GM06990 (cell line): ENCODE data around the gene MAGI2.

Source experiments
- DNase-seq: peaks from one replicate; pipeline ENCODE4 v3.0.0-alpha.2; 2011; ENCODE audit not compliant: insufficient read length; ENCODE audit errors: extremely low read depth
- H3K27me3 ChIP-seq: replicated peaks from 2 replicates; pipeline ENCODE4 v1.6.0; 2011; ENCODE audit warnings: low read length; ENCODE audit not compliant: control insufficient read depth, insufficient read depth
- H3K36me3 ChIP-seq: 2 replicates; pipeline ENCODE4 v1.5.1; 2011; ENCODE audit warnings: low read length; ENCODE audit not compliant: control insufficient read depth, insufficient read depth
- H3K4me3 ChIP-seq: replicated peaks from 2 replicates; pipeline ENCODE4 v1.5.1; 2011; ENCODE audit warnings: low read depth, mild to moderate bottlenecking, control low read depth, low read length
- CTCF ChIP-seq: IDR thresholded peaks from 2 replicates; pipeline ENCODE4 v1.5.1; 2011; ENCODE audit warnings: low read length, control low read depth, mild to moderate bottlenecking, inconsistent platforms; ENCODE audit not compliant: insufficient read depth, poor library complexity, severe bottlenecking

The MAGI2 gene

GRCh38 chr7:79381921-79382320 lies 71.5 kb downstream of the MAGI2 start:
- H3K36me3 ChIP-seq: no peaks in the 10 kb centered on the region
- no peak for TF ChIP-seq CTCF
- DNase-seq: no peak

GRCh38 chr7:79377097-79377496 lies 76.4 kb downstream of the MAGI2 start:
- no peak overlapping the region for H3K4me3 ChIP-seq
- DNase-seq: no peak
- no peaks in the 10 kb centered on the region for H3K36me3 ChIP-seq
- H3K27me3 ChIP-seq: no peaks in the 10 kb centered on the region
- TF ChIP-seq CTCF: no peak

More at GRCh38 chr7:79381921-79382320, 71.5 kb downstream of the MAGI2 start:
- H3K4me3 ChIP-seq: no peak overlapping the region
- no peaks in the 10 kb centered on the region for H3K27me3 ChIP-seq

- no peak for DNase-seq
- no peak overlapping the region for H3K4me3 ChIP-seq
- no peak for TF ChIP-seq CTCF
- no peaks in the 10 kb centered on the region for H3K36me3 ChIP-seq
- no peaks in the 10 kb centered on the region for H3K27me3 ChIP-seq
These were observed 77.0 kb downstream of the MAGI2 start for GRCh38 chr7:79376299-79377025.

DNA sequence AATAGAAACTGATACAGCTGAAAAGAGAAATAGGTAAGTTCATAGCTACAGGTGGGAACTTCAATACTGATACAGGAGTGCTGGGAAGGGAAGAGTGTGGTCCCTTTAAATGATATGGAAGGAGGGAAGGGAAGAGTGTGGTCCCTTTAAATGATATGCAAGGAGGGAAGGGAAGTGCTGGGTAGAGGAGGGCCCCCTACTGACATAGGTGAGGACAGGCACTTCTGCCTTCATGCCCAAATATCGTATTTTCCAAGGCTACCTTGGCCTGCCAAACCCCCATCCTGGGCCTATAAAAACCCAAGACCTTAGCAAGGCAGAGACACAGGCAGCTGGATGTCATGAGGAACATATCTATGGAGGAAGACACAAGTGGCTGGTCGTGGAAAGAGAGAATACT lies 92.3 kb downstream of the MAGI2 start:
- H3K4me3 ChIP-seq: no peak overlapping the region
- no peak for TF ChIP-seq CTCF
- H3K27me3 ChIP-seq: no peaks in the 10 kb centered on the region
- H3K36me3 ChIP-seq: no peaks in the 10 kb centered on the region
- no peak for DNase-seq

DNA sequence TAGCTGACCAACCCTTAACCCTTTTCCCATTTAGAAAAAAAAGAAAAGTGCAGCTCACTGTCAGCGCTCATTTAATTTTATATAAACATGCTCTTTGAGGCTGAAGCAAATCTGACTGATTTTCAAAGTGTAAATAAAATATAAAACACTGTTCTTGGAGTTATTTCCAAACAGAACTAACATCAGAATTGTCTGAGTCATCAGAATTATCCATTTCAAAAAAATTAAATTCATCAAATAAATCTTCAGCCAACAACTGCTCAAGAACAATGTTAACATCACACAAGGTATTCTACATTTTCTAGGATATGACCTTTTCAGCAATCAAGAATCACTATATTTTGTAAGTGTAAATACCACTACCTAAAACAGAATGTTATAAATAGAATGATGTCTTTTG lies 93.6 kb downstream of the MAGI2 start:
- Histone ChIP-seq H3K27me3 (no peaks in the 10 kb centered on the region), H3K36me3 (no peaks in the 10 kb centered on the region), H3K4me3 (no peak overlapping the region)
- DNase-seq: no peak
- TF ChIP-seq CTCF: no peak

DNA sequence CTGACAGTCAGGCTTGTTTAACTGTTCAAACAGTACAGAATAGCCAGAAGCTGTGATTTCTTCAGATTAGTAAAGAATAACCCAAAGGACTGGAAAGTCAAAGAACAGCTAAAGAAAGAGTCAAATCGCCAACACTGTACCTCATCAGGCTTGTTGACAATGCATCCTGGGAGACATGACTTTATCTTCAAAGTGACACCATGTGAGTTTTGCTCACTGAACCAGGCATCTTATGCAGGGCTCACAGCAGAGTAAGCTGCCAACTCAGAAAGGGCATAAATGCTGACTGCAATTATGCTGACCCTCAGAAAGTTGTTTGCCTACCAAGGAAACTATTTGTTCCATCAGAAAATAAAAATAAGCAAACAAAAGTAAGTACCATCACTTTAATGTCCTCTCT lies 96.4 kb downstream of the MAGI2 start:
- no peaks in the 10 kb centered on the region for H3K27me3 ChIP-seq
- TF ChIP-seq CTCF: no peak
- DNase-seq: no peak
- no peaks in the 10 kb centered on the region for H3K36me3 ChIP-seq
- no peak overlapping the region for H3K4me3 ChIP-seq
